ENCODE results near the gene DOCK4.
A peak's percentile ranks its signal among the peaks of the same experiment; 100 is the strongest.
"Not testable (repeated sequence)": the region's sequence is repeated elsewhere in the genome, so short reads cannot be mapped to it uniquely, and the experiment has no call there.

Gene DOCK4

GRCh38 chr7:112206238-112206990 lies at the start of gene DOCK4, which contains the start of gene ZNF277:
DOCK4 (minus strand) TSS chr7:112206399; CDS start chr7:112206138, 261 bp downstream.
ZNF277 (plus strand) TSS chr7:112206695; CDS start chr7:112206717, 22 bp downstream.
- peak; percentile 97 for DNase-seq

- no peak for DNase-seq
These were observed 49.2 kb upstream of the DOCK4 start for GRCh38 chr7:112255388-112255720.

- DNase-seq = no peak
These were observed 48.6 kb upstream of the DOCK4 start for GRCh38 chr7:112254709-112255387.

GRCh38 chr7:112254156-112254555 lies 48.0 kb upstream of the DOCK4 start:
- no peak for DNase-seq

- DNase-seq = no peak
These were observed 46.5 kb upstream of the DOCK4 start for GRCh38 chr7:112252691-112253090.

- DNase-seq = no peak
These were observed 45.9 kb upstream of the DOCK4 start for GRCh38 chr7:112252141-112252540.

- not testable (repeated sequence) for DNase-seq
These were observed 43.8 kb upstream of the DOCK4 start for GRCh38 chr7:112249967-112250366.

GRCh38 chr7:112248598-112248997 lies 42.4 kb upstream of the DOCK4 start:
- no peak for DNase-seq

GRCh38 chr7:112238852-112239610 lies 32.8 kb upstream of the DOCK4 start:
- DNase-seq = no peak

GRCh38 chr7:112238330-112238729 lies 32.1 kb upstream of the DOCK4 start:
- no peak for DNase-seq

GRCh38 chr7:112236597-112236996 lies 30.4 kb upstream of the DOCK4 start:
- DNase-seq = no peak

GRCh38 chr7:112234147-112234546 lies 27.9 kb upstream of the DOCK4 start:
- DNase-seq = no peak

GRCh38 chr7:112233048-112233697 lies 27.0 kb upstream of the DOCK4 start:
- no peak for DNase-seq

GRCh38 chr7:112232212-112232978 lies 26.2 kb upstream of the DOCK4 start:
- no peak for DNase-seq

GRCh38 chr7:112228632-112229031 lies 22.4 kb upstream of the DOCK4 start:
- no peak for DNase-seq

- DNase-seq = no peak
These were observed 20.6 kb upstream of the DOCK4 start for GRCh38 chr7:112226701-112227276.

- no peak for DNase-seq
These were observed 18.8 kb upstream of the DOCK4 start for GRCh38 chr7:112225006-112225405.

- DNase-seq = no peak
These were observed 18.0 kb upstream of the DOCK4 start for GRCh38 chr7:112224186-112224585.

- no peak for DNase-seq
These were observed 17.1 kb upstream of the DOCK4 start for GRCh38 chr7:112223310-112223709.

GRCh38 chr7:112220877-112221434 lies 14.8 kb upstream of the DOCK4 start:
- no peak for DNase-seq

GRCh38 chr7:112215787-112216186 lies 9.6 kb upstream of the DOCK4 start:
- DNase-seq = no peak

GRCh38 chr7:112214883-112215282 lies 8.7 kb upstream of the DOCK4 start:
- no peak for DNase-seq

Data from SHP77 treated with DMSO at 0.1 percent for 48 hours (cell line).